Keratinocyte (primary cell): ENCODE results near the gene ACBD6. TPM values are rescaled to one million over a fixed set of nuclear protein-coding genes. Genes with fewer than 3 reads are reported as not detected.

ENCODE experiments used
- DNase-seq: peaks from one replicate; pipeline ENCODE4 v3.0.0-alpha.2; 2011; ENCODE audit warnings: low read depth, missing footprints, low spot score
- FAIRE-seq: peaks from 2 replicates; lab custom pipeline; 2011; peaks lifted over from hg19 to GRCh38; lab: Jason Lieb, UNC
- H2AFZ ChIP-seq: 2 replicates; pipeline ENCODE4 v1.6.0; 2012; ENCODE audit warnings: low read length, control low read depth, inconsistent platforms; ENCODE audit not compliant: control insufficient read depth
- H3K27ac ChIP-seq: 2 replicates; pipeline ENCODE4 v1.5.1; 2011; ENCODE audit warnings: low read length; ENCODE audit not compliant: control insufficient read depth, insufficient read depth
- H3K27me3 ChIP-seq: 3 replicates; pipeline ENCODE4 v1.6.0; 2011; ENCODE audit warnings: low read length; ENCODE audit not compliant: control insufficient read depth, insufficient read depth; ENCODE audit errors: extremely low read depth
- H3K36me3 ChIP-seq, 2 experiments: 2 replicates in 1 of 2; 3 replicates in 1 of 2; pipeline ENCODE4 v1.5.1; 2011; ENCODE audit warnings: low read length in 2 of 2, mild to moderate bottlenecking in 1 of 2; ENCODE audit not compliant: control insufficient read depth in 2 of 2, insufficient read depth in 2 of 2; ENCODE audit errors: extremely low read depth in 1 of 2
- H3K4me1 ChIP-seq: 3 replicates; pipeline ENCODE4 v1.5.1; 2011; ENCODE audit warnings: low read length; ENCODE audit not compliant: control insufficient read depth, insufficient read depth; ENCODE audit errors: extremely low read depth
- H3K4me2 ChIP-seq: 3 replicates; pipeline ENCODE4 v1.6.0; 2011; ENCODE audit warnings: low read depth, low read length; ENCODE audit not compliant: control insufficient read depth, insufficient read depth; ENCODE audit errors: extremely low read depth
- H3K4me3 ChIP-seq, 3 experiments: fragments of 200-600 bp in 1 of 3; sonication (generic) in 1 of 3; 2 replicates in 2 of 3; 3 replicates in 1 of 3; pipeline ENCODE4 v1.5.1; 2011 to 2016; ENCODE audit warnings: low read length in 3 of 3, mild to moderate bottlenecking in 3 of 3, control low read depth in 2 of 3, inconsistent platforms in 1 of 3, low read depth in 1 of 3, mixed read lengths in 1 of 3, mixed run types in 1 of 3, moderate library complexity in 1 of 3; ENCODE audit not compliant: control insufficient read depth in 2 of 3, insufficient read depth in 2 of 3; ENCODE audit errors: extremely low read depth in 1 of 3
- H3K79me2 ChIP-seq: 2 replicates; pipeline ENCODE4 v1.6.0; 2012; ENCODE audit warnings: low read length; ENCODE audit not compliant: control insufficient read depth, insufficient read depth
- H3K9ac ChIP-seq: 3 replicates; pipeline ENCODE4 v1.6.0; 2011; ENCODE audit warnings: low read length; ENCODE audit not compliant: control insufficient read depth, insufficient read depth; ENCODE audit errors: extremely low read depth
- H3K9me1 ChIP-seq: 3 replicates; pipeline ENCODE4 v1.6.0; 2011; ENCODE audit warnings: low read length; ENCODE audit not compliant: control insufficient read depth, insufficient read depth; ENCODE audit errors: extremely low read depth
- H3K9me3 ChIP-seq: 2 replicates; pipeline ENCODE4 v1.5.1; 2012; ENCODE audit warnings: low read depth, low read length; ENCODE audit not compliant: control insufficient read depth
- H4K20me1 ChIP-seq: 3 replicates; pipeline ENCODE4 v1.6.0; 2011; ENCODE audit warnings: low read length; ENCODE audit not compliant: control insufficient read depth, insufficient read depth; ENCODE audit errors: extremely low read depth
- CTCF ChIP-seq, 3 experiments: IDR thresholded peaks in 1 of 3; conservative IDR thresholded peaks in 1 of 3; optimal IDR thresholded peaks in 1 of 3; 2 replicates in 2 of 3; 3 replicates in 1 of 3; pipeline versions ENCODE3 to v1.5.1; 2011; ENCODE audit warnings: low read length in 3 of 3, mild to moderate bottlenecking in 3 of 3, moderate library complexity in 2 of 3, control low read depth in 1 of 3, inconsistent platforms in 1 of 3; ENCODE audit not compliant: insufficient read depth in 2 of 3; ENCODE audit errors: extremely low read depth in 1 of 3
- EZH2 ChIP-seq: IDR thresholded peaks from one replicate; pipeline ENCODE4 v1.6.1; 2012; ENCODE audit warnings: inconsistent platforms, mild to moderate bottlenecking, low read length, moderate library complexity
- dilution Hi-C: fragments of 300-500 bp; cut with MboI; formaldehyde crosslinking; loops from one replicate; pipeline ENCODE4 v1.7.0; 2020; ENCODE audit warnings: low sequenced_read_pairs; ENCODE audit not compliant: extremely low pct_ligation_motif_present
- polyA plus RNA-seq, 5 experiments: library from polyadenylated mRNA; depleted of rRNA in 3 of 5; stranded (reverse) in 3 of 5; stranded (forward) in 1 of 5; unstranded in 1 of 5; fragments of >200 nt; gene quantifications; 1 replicate in 1 of 5; 2 replicates in 3 of 5; 3 replicates in 1 of 5; pipeline versions ENCODE4 v1.2.1 to v1.2.3, GENCODE V29; 2011 to 2012; ENCODE audit warnings: missing spikeins in 2 of 5, low read depth in 1 of 5, low replicate concordance in 1 of 5

The ACBD6 gene
- polyA plus RNA-seq, 1 donor (not counting 4 experiments of a cell fraction or from before 2014, with no cell fraction given): 47.5 TPM

GRCh38 chr1:180253585-180254495 is 248.5 kb downstream of the ACBD6 start:
- TF ChIP-seq EZH2: no peak
- TF ChIP-seq CTCF (optimal IDR thresholded peaks at IDR 0.05 in 1 of 3, IDR thresholded peaks at IDR 0.05 in 1 of 3, conservative IDR thresholded peaks at IDR 0.05 in 1 of 3; ENCODE audit: extremely low read depth in 1 of 3, insufficient read depth in 2 of 3, low read length in 3 of 3): no peak
- H2AFZ ChIP-seq: no peak overlapping the region
- no peak for DNase-seq
- no peak overlapping the region for H3K9ac ChIP-seq
- dilution Hi-C loops: no loop called here
- H3K36me3 ChIP-seq: no peaks in the 10 kb centered on the region
- no peaks in the 10 kb centered on the region for H4K20me1 ChIP-seq
- no peaks in the 10 kb centered on the region for H3K9me3 ChIP-seq
- no peaks in the 10 kb centered on the region for H3K79me2 ChIP-seq
- no peak overlapping the region for H3K27ac ChIP-seq
- no peaks in the 10 kb centered on the region for H3K4me1 ChIP-seq
- H3K4me2 ChIP-seq: no peak overlapping the region
- H3K27me3 ChIP-seq: peaks cover 17% of the 10 kb centered on the region
- FAIRE-seq: no peak
- no peak overlapping the region for H3K4me3 ChIP-seq
- H3K9me1 ChIP-seq: no peaks in the 10 kb centered on the region

GRCh38 chr1:180252638-180253536 is 249.5 kb downstream of the ACBD6 start:
- no peak overlapping the region for H3K9ac ChIP-seq
- H2AFZ ChIP-seq: no peak overlapping the region
- H3K27me3 ChIP-seq: peaks cover 14% of the 10 kb centered on the region
- dilution Hi-C loops: no loop called here
- H3K9me3 ChIP-seq: no peaks in the 10 kb centered on the region
- DNase-seq (peak; percentile 42), FAIRE-seq (peak; percentile 62)
- TF ChIP-seq EZH2 (no peak), CTCF (optimal IDR thresholded peaks at IDR 0.05 in 1 of 3, IDR thresholded peaks at IDR 0.05 in 1 of 3, conservative IDR thresholded peaks at IDR 0.05 in 1 of 3; ENCODE audit: extremely low read depth in 1 of 3, insufficient read depth in 2 of 3, low read length in 3 of 3) (peak; percentile 92 to 96 (median 96))
- H3K4me2 ChIP-seq: no peak overlapping the region
- no peak overlapping the region for H3K4me3 ChIP-seq
- H3K9me1 ChIP-seq: no peaks in the 10 kb centered on the region
- no peaks in the 10 kb centered on the region for H4K20me1 ChIP-seq
- H3K4me1 ChIP-seq: no peaks in the 10 kb centered on the region
- H3K36me3 ChIP-seq: no peaks in the 10 kb centered on the region
- H3K79me2 ChIP-seq: no peaks in the 10 kb centered on the region
- H3K27ac ChIP-seq: no peak overlapping the region
